ENCODE results near the gene DYNC1I1. TPM values are rescaled to one million over a fixed set of nuclear protein-coding genes. Genes with fewer than 3 reads are reported as not detected.

DYNC1I1 gene
- total RNA-seq, 4 donors from 2014 or later, result 1.4 to 10.7 (median 3.4) TPM

DNA sequence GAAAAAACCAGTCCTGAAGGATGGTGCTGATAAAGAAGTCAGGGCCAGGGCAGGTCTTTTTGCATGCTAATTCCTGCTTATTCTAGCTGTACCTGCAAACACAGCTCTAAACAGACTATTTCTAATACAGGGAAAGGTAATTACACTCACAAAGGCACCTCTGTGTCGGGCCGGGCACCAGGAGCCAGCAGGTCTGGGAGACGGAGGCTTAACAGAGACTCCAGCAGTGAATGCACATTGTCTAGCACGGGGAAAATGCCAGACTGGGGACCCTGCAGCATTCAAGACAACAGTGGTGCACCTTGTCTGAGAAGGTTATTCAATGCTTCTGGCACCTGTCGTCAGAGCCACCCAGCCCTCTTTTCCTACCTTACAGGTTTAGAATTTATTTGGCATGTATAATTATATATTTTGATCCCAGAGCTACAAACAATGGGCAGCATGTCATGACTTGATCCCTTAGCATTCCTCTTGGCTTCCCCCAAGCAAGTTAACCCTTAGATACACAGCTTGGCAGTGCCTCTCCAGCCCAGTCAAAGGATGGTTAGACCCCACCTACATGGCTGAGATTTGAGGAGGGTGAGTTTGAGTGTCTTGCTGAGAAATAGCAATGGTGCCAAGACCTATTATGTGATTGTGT is 364.4 kb downstream of the DYNC1I1 start:
- Histone ChIP-seq H3K27ac (no peak overlapping the region), H3K27me3 (no peaks in the 10 kb centered on the region), H3K4me1 (no peaks in the 10 kb centered on the region), H3K9me3 (no peaks in the 10 kb centered on the region), H3K4me3 (no peak overlapping the region), H3K36me3 (peaks cover 0 to 15% (median 0%) of the 10 kb centered on the region in 3 donors)
- no peak for DNase-seq
- TF ChIP-seq, protein P1, sequence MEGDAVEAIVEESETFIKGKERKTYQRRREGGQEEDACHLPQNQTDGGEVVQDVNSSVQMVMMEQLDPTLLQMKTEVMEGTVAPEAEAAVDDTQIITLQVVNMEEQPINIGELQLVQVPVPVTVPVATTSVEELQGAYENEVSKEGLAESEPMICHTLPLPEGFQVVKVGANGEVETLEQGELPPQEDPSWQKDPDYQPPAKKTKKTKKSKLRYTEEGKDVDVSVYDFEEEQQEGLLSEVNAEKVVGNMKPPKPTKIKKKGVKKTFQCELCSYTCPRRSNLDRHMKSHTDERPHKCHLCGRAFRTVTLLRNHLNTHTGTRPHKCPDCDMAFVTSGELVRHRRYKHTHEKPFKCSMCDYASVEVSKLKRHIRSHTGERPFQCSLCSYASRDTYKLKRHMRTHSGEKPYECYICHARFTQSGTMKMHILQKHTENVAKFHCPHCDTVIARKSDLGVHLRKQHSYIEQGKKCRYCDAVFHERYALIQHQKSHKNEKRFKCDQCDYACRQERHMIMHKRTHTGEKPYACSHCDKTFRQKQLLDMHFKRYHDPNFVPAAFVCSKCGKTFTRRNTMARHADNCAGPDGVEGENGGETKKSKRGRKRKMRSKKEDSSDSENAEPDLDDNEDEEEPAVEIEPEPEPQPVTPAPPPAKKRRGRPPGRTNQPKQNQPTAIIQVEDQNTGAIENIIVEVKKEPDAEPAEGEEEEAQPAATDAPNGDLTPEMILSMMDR (IDR thresholded peaks at IDR 0.05), result no peak
- TF ChIP-seq POLR2A (IDR thresholded peaks at IDR 0.05), result no peak

DNA sequence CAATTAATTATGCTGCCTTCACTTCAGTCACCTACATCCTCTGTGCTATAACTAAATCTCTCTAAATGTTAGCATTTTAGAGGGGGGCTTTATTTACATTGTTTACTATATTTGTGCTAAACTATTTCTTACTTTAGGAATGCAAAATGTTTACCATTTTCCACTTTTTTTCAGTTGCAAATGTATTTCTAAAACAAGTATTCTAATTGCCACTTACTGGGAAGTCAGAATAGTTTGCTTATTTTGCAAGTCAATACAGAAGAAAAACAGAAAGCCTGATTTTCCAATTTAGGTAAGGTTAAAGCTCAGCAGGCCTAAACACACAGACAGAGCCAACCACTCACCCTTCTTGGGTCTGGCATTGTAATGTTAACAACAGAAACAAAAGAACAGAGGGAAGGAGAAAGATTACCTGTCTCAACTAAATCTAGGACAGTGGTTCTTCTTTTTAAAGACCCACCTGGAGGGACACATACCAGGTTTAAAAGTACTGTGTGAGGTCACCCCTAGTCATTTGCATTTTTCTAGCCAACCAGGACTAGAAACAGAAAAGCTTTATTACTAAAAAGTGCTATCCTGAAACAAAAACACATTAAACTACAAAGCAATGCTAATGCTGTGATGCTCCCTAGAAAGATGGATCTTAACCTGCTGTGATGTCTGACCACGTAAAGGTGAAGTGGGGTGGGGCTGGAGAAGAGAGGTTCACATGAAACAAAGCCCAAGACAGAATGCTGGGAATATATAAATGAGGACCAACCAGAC is 371.3 kb downstream of the DYNC1I1 start:
- H3K27me3 ChIP-seq, result no peaks in the 10 kb centered on the region
- DNase-seq, result no peak
- no peaks in the 10 kb centered on the region for H3K4me1 ChIP-seq
- no peak for TF ChIP-seq POLR2A (IDR thresholded peaks at IDR 0.05)
- TF ChIP-seq, protein P1 (IDR thresholded peaks at IDR 0.05), result no peak
- H3K27ac ChIP-seq, result no peak overlapping the region
- H3K4me3 ChIP-seq, result no peak overlapping the region
- H3K9me3 ChIP-seq, result no peaks in the 10 kb centered on the region
- peaks cover 0 to 26% (median 0%) of the 10 kb centered on the region in 3 donors for H3K36me3 ChIP-seq

DNA sequence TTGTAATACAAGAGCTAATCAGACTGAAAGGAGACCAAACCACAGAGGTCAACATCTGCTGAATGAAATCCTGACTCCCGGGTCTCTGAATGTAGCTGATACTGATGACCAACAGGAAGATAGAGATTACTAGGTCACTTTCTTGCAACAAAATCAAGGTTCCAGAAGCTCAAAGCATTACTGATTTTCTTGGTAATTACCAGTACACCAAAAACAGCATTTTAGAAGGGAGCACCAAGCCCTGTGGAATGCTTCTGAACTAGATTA is 371.8 kb downstream of the DYNC1I1 start:
- Histone ChIP-seq H3K36me3 (peaks cover 0 to 26% (median 0%) of the 10 kb centered on the region in 3 donors), H3K4me1 (no peaks in the 10 kb centered on the region), H3K4me3 (no peak overlapping the region), H3K27me3 (no peaks in the 10 kb centered on the region), H3K9me3 (no peaks in the 10 kb centered on the region), H3K27ac (no peak overlapping the region)
- no peak for DNase-seq
- TF ChIP-seq, protein P1 (IDR thresholded peaks at IDR 0.05), result no peak
- no peak for TF ChIP-seq POLR2A (IDR thresholded peaks at IDR 0.05)

Other genes with a start within 250 kb of the DYNC1I1 start
- gene PDK4, start 176.0 kb upstream of the DYNC1I1 start, total RNA-seq, result 100 to 1,000 TPM; 130 to 664 (median 240) TPM